NCI-H446 (cell line): Measurements from ENCODE around the gene PTPRM.

ENCODE experiments used
- DNase-seq, 2 experiments: peaks; one replicate each; lab custom pipeline; 2025; lab: John Stamatoyannopoulos, UW

The PTPRM gene

DNA sequence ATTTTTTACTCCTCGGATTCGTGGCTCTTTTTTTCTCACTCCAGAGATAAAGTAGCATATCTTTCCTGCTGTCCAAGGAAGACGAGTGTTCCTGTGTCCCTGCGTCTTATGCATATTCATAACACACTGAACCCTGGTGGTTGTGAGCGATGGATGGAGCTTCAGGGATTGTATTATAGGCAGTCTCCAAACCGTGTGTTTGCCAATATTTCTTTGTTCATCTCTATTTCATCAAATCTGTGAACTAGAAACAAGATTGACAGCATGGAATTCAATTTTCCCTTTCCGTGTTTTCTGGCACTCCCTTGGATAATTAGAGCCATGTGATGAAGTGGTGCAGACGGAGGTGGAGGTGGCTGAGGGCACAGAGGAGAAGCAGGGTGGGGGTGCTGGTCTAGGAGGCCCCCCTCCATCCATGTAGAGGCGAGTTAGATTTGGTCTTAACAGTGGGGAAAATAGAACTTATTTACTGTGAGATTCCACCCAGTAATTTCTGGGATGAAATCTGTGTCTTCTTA is 240.9 kb downstream of the PTPRM start:
- DNase-seq = no peak

DNA sequence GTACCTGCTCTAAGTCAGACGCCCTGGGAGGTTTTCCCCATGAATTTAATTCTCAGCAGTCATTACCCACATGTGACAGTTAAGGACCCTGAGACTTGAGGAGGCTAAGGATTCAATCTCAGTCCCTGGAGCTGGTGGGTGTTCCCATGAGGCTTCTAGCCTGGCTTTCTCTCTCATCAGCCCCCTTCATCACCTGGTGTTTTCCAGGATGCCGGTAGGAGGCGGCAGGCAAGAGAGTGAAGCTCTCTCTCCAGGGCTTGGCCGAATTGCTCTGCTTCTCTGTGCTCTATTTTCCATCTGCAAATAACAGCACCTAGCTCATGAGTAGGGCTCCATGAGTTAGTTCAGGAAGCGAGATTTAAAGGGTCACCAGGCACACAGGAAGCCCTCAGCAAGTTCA is 241.9 kb downstream of the PTPRM start:
- DNase-seq = no peak

DNA sequence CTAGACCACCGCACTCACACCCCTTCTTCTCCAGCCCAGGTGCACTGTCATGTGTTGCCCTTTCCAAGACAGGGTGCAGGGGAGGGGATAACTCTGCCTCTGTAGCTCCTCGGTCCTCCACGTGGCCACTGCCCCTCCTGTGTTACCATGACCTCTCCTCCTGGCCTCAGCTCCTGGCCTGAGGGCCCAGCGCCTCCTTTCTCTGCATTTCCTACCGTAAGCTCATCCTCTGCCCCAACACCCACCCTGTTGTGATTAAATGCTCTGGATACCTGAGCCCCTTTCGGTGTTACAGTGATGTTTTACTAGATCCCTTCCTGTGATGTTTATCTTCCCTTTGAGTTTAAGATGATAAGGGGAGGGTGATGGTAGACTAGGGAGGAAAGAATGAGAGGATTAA is 242.3 kb downstream of the PTPRM start:
- no peak for DNase-seq

DNA sequence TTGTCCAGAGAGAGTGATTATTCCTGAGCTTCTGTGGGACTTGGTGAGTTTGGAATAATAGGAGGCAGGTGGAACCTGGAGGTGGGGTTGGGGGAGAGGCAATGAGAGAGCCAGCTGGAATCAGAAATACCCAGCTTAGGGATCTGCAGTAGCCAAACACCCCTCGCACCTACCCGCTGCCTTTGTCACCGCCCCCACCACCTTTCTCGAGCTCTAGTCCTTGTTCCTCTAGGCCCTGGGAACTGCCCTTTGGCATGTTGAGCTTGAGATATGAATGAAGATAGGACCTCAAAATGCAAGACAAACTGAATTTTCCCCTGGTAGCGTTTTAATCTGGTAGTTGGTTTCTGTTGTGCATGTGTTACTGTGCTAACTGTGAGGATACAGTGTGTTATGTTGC is 242.9 kb downstream of the PTPRM start:
- no peak for DNase-seq

DNA sequence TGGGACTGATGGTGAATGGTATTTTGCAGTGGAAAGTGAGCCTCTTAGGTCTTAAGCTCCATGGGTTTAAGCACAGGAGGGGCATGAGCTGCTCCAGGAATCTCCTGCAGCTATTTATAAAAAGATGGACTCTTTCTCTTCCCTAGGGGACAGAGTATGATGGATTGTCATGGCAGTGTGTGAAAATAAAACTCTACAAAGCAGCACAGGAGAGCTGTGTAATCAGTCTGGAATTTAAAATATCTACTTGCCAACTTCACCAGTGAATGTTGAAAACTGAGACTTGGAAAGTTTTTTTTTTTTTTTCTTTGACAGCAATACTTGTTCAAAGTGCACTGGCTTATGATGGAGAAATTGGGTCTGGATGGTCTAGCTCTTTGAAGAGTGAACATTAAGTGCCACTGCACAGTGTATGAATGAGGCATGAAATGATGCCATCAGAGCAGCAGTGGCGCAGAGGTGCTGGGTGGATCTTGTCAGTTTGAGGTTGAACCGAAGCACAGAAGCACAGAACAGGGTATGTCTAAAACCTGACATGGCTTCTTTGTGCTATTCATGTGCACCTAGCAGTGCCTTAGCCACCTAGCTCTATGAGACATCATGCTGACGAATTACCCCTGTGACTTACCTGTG is 245.4 kb downstream of the PTPRM start:
- DNase-seq = no peak

DNA sequence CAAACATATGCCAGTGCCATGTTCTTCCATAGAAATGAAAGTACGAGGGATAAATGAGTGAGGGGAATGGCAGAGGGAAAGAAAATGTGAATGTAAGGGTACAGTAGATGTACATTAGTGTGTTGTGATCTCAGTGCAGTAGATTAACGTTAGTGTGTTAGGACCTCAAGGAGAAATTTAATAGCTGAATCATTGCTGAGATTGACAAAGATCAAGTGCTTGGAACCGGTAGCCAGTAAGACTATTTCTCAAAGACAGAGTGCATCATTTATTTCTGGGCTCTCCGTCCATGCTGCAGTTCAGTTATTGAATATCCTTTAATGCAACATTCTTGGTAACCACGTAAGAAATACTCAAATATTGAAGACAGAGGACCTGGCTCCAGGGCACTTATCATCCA is 246.0 kb downstream of the PTPRM start:
- no peak for DNase-seq

DNA sequence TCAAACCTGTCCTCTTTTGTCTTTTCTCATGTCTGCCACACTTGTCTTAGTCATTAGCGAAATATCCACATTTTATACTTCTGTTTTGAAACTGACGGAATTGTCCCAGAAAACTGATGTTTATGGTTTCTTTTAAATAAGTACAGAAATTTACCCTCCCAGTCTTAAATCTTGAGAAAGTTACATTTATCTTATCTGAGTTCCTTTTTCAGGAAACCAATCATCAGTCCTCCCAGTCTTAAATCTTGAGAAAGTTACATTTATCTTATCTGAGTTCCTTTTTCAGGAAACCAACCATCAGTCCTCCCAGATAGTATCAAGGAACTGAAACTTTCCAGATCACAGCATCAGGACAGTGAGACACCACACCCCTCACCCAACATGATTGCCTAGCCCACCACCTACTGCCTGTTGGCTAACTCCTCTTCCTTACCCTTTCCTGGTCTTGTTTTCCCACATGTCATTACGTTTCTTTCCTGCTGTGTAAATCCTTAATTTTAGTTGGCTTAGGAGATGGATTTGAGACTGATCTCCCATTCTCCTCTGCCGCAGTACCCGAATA is 247.7 kb downstream of the PTPRM start:
- no peak for DNase-seq

DNA sequence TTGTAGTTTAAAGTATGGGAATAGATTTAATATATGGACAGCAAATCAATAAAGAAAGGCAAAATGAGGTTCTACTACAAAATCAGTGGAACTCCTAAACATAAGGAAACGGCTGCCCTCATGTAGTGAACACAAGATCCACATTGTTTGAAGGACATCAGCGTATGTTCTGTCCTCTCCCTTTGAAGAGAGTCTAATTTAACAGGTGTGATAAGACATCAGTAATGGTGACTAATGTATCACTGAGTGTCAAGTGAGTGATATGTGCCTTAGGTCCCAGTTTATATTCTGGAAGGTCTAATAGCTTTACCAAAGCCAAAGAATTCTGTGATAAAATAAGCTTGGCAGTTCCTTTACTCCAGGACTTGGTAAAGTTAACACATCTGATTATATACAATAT is 248.7 kb downstream of the PTPRM start:
- no peak for DNase-seq

DNA sequence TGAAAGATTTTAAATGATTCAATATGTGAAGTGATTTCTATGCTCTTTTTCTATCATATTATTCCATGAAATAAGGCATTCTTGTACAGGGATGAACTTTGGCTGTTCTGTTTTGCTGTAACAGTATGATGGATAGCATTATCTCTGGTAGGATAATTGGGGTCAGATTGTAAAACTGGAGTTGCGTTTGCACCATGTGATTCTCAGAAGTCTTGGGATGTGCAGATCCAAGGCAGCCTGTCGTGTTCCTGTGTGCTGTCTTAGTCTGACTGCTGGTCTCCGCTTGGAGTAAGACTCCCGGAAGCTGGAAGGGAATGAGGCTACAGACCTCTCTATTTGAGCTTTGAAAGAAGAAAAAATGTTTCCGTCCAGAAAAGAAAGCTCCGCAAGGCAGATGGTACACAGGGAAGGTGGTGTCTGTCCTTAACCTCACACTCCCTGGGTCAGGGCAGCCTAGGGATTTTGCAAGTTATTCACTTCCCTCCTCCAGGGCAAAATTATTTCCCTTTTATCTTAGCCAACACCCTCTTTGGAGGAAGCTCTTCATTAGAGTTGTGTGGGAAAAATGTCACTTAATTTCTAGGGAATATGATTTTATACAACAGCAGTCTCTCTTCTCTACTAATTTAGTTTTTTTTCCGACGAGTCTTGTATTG is 250.6 kb downstream of the PTPRM start:
- DNase-seq = no peak

DNA sequence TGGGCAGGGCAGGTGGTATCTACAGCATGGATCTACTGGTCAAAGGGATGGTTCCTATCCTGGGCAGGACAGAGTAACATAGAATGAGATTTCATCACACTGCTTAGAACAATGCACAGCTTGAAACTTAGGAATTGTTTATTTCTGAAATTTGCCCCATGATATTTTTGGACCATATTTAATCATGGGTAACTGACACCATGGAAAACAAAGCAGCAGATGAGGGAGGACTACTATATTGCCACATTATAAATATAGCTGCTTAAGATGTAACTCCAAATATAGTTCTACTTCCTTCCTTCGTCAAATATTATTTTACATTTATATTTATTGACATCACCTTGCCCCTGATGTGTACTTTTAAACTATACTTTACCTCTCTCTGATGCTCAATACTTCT is 254.7 kb downstream of the PTPRM start:
- DNase-seq = no peak

DNA sequence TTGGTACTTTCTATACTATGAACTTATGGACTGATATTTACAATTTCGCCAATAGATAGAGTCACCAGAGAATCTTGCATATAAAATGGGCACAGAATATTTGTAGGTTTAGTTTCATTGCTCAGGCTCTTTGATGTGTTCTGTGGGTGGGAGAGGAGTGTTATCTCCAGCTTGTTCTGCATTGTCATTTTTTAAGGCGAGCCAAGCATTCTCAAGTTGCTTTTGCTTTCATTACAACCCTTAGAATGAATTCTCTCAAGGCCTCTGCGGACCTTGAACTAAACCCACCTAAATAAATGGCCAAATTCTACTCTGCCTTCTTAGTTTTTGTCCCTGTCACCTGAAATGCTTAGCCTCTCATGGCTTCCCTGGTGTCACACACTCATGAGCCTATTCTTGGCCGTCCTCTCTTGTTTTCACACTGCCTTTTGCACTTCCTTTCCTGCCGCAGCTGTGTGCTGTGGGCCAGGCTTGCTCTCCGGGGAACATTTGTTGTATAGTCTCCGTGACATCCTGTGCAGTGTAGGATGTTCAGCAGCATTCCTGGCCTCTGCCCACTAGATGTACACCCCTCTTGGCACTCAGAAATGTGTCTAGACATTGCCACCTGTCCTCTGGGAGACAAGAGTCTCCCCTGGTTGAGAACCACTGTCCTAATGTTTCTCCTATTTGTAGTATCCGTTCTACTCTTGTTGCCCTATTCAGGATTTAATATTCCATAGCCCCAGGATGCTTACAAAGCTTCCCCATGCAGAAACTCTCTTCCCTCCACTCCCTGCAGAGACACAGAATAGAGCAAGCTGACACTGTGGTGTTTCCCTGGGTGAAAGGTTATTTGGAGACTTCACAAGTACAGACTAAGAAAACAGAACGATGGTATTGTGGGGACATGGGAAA is 255.6 kb downstream of the PTPRM start:
- no peak for DNase-seq

DNA sequence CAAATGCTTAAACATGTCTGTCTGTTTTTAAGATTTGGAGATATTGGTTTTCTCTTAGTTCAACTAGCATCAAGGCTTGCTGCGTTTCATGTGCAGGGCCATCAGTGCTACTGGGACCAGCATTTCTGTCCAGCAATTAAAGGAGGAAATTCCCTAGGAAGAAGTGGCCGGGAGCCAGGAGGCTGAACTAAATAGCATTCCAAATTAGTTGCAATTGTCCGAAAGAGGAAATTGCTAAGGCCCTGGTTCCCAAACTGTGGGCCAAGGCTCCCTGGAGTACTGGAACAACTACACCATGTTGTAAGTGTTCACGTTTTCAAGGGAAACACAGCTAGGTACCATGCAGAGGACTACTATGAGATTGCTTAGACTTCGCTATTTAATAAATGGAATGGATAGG is 257.9 kb downstream of the PTPRM start:
- DNase-seq = no peak

DNA sequence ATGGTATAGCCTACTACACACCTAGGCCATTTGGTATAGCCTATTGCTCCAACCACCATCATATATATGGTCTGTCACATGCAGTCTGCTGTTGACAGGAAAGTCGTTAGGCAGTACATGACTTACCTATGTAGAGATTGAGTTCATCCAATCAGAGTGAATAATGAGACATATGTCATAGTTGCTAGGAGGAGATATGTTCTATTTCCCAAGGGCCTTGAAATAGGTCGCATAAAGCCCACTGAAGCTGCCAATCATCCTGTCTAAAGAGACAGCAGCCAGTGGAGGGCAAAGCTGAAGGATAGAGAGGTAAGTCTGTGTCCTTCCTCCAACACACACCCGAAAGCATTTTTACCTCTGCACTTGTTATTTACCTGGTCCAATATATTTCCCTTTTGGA is 263.4 kb downstream of the PTPRM start:
- no peak for DNase-seq

DNA sequence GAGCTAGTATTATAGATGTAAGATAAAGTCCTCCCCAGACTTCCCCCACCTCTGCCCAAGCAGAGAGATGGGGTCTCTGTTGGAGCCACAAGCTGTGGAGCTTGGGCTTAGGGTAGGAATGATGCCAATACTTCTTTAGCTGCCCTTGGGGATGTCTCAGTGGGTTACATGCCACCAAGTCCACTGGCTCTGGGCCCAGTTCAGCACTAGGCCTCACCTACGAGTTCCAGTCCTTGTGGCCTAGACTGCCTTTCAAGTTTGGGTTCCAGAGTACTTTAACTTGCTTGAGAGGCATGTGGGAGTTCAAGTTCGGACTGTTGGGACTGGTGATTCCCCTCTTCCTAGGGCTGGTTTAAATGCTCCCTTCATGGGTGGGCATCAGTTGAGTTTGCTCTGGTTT is 272.4 kb downstream of the PTPRM start:
- DNase-seq = no peak

DNA sequence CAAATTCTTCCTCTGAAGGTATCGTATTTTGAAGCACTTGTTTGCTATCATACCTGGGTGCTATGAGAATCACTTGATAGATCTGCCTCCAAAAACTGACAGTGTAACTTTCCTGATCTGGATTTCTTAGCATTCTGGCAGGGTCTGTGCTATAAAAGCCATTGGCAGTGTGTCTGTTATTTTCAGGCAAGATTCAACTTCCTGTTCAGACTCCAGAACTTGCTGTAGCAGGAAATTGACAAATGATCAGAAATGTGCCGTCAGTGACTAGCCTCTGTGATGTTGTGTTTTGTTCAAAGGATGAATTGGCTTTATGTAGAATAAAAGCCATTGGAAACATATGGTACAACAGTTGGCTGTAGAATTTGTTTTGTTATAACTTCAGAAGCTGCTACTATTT is 273.3 kb downstream of the PTPRM start:
- DNase-seq = no peak

DNA sequence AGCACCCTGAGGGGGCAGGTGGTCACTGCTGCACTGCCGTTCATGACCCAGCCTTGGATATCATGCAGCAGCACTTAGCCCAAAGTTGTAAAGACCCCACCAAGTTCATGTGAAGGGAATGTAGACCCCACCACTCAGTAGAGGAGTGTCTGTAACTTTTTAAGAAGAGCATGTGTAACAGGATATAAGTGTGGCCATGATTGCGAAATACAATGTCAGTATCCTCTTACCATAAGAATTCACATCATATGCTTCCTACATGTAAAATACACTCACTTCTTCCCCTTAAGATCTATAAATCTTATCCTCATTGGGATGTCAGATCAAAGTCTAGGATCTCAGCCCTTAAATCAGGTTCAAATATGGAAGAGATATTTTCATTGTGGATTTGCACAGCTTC is 276.9 kb downstream of the PTPRM start:
- DNase-seq = no peak

DNA sequence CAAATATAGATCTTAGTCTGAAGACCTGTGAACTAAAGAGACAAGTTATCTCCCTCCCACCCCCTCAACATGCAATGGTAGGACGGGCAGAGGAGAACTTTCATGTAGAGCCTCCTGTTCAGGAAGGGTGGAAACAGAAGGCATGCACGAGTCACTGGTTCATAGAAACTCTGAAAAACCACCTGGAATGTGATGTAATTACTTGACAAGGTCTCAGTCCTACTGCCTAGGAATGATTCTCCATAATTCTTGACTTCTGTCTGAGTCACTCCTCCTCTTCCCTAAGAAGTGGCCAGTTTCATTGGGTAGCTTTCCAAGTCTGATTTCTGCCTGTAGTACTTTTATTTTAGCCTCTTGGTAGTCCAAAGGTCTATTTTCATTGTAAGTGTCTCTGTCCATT is 277.3 kb downstream of the PTPRM start:
- no peak for DNase-seq

DNA sequence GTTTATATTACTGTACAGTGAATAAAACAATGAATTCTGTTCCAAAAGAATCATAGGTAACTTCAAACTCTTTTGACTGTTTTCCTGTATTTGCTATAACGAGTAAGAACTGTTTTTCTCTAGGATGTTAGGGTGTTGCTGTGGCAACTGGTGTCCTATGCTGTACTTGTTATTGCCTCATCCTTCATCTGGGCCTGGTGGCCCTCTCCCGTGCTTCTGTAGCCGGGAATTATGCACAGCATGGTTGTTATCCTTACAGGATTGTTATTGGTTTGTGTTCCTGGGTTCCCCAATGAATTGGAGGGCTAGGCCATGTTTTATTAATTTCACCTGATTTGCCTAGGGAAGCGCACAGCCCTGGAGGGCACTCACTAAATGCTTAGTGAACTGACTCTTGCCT is 279.2 kb downstream of the PTPRM start:
- no peak for DNase-seq

DNA sequence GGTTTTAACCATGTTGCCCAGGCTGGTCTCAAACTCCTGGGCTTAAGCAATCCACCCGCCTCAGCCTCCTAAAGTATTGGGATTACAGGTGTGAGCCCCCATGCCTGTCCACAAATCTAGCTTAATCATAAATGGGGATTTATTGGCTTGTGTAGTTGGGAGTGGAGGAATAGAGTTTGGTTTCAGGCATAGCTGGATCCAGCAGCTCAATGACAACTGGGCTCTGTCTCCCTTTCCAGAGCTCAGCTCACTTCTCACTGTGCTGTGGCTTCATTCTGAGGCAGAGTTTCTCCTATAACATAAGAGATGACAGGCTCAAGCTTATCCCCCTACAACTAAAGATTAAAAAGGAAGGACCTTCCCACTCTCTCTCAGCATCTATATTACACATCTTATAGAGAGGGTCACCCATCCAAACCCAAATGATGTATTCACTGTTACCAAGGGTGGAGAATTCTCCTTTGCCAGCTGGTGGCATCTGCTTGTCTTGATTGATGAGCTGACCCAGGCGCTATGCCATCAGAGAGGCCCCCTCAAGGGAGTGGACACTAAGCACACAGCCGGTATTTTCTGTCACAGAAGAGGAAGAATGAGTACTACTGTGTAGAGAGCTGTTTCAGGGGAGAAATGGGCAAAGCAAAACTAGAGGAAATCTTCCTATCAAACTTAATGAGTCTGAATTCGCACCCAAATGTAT is 280.4 kb downstream of the PTPRM start:
- DNase-seq = no peak

DNA sequence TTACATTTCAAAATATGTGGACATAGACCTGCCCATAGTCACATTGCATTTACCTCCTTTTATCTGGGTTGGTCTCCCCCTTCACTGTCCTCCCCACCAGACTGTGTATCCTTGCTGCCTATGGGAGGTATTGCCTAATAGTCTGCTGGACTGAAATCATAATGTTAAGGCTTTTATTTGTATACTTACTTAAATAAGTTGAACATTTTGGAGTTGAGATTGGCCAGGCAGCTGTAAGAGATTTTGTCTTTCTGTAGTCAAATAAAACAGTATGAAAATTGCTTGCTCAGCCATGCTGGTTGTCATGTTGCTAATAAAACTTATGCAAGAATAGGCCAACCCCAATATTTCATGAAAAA is 280.9 kb downstream of the PTPRM start:
- no peak for DNase-seq

DNA sequence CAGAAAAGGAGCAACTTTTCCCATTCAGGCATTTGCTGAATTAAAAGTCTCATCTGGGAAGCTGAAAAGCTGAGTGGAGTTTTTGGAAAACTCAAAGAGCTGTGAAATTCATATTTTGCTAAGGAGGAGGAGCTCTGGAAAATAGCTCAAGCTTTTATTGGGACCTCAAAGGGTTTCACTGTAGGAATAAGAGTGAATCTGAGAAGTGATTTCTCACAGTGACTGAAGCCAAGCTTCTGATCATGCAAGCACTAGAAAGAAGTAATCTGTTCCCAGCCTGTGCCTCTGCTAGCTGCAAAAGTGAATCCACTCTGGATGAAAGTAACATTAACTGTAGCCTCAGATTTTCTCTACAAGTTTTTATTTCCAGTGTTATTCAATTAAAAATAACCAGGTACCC is 283.3 kb downstream of the PTPRM start:
- no peak for DNase-seq

DNA sequence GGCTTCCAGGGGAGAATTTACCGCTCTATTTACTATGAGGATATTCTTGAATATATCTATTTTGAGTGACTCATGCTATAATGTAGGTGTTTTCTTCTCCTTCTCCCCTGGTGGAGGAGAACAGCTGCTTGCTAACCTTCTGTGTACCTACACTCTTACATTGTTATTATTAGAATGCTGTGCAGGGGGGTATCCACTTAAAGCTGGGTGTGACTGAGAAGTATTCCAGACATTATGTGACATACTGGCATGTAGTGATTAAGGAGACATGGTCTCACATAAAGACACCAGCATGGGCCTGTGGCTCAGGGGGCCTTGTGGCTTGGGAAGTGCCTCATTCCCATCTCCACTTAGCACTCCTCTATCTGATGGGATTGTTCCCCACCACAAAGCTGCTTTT is 287.9 kb downstream of the PTPRM start:
- no peak for DNase-seq
